ENCODE data around the gene PCDHGB6.

DNA sequence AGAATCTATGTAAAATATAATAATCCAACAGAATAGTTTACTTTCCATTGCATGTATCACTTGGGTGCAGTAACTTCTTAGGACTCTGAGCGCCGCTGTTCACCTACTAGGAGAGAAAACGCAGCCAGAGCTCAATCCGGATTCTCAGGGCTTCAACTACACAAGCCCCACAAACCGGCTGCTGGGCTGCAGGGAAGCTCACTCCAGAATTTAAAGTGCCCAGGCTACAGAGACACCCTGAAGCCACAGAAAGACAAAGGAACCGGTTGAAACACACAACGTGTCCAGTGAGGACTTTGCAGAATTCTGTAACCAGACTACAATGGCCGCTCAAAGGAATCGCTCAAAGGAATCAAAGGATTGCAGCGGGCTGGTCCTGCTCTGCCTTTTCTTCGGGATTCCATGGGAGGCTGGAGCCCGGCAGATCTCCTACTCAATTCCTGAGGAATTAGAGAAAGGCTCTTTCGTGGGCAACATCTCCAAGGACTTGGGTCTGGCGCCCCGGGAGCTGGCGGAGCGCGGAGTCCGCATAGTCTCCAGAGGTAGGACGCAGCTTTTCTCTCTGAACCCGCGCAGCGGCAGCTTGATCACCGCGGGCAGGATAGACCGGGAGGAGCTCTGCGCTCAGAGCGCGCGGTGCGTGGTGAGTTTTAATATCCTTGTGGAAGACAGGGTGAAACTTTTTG is 5.2 kb downstream of the PCDHGB6 start, which contains the start of gene PCDHGA10:
- TF ChIP-seq, protein P1, sequence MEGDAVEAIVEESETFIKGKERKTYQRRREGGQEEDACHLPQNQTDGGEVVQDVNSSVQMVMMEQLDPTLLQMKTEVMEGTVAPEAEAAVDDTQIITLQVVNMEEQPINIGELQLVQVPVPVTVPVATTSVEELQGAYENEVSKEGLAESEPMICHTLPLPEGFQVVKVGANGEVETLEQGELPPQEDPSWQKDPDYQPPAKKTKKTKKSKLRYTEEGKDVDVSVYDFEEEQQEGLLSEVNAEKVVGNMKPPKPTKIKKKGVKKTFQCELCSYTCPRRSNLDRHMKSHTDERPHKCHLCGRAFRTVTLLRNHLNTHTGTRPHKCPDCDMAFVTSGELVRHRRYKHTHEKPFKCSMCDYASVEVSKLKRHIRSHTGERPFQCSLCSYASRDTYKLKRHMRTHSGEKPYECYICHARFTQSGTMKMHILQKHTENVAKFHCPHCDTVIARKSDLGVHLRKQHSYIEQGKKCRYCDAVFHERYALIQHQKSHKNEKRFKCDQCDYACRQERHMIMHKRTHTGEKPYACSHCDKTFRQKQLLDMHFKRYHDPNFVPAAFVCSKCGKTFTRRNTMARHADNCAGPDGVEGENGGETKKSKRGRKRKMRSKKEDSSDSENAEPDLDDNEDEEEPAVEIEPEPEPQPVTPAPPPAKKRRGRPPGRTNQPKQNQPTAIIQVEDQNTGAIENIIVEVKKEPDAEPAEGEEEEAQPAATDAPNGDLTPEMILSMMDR (IDR thresholded peaks at IDR 0.05) = no peak
- TF ChIP-seq, protein P2, sequence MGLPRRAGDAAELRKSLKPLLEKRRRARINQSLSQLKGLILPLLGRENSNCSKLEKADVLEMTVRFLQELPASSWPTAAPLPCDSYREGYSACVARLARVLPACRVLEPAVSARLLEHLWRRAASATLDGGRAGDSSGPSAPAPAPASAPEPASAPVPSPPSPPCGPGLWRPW (IDR thresholded peaks at IDR 0.05) = no peak
- TF ChIP-seq RFX5 (IDR thresholded peaks at IDR 0.05) = no peak
- no peak for TF ChIP-seq RNF2 (IDR thresholded peaks at IDR 0.05; ENCODE audit: borderline replicate concordance, low read depth)
- TF ChIP-seq, protein P3, sequence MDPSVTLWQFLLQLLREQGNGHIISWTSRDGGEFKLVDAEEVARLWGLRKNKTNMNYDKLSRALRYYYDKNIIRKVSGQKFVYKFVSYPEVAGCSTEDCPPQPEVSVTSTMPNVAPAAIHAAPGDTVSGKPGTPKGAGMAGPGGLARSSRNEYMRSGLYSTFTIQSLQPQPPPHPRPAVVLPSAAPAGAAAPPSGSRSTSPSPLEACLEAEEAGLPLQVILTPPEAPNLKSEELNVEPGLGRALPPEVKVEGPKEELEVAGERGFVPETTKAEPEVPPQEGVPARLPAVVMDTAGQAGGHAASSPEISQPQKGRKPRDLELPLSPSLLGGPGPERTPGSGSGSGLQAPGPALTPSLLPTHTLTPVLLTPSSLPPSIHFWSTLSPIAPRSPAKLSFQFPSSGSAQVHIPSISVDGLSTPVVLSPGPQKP (IDR thresholded peaks at IDR 0.05; ENCODE audit: low read depth, low read length) = no peak

All from A549 (cell line).